SJSA1 (cell line): ENCODE results near the gene TMEM132D. TPM values are rescaled to one million over a fixed set of nuclear protein-coding genes. Genes with fewer than 3 reads are reported as not detected.

Source experiments
- DNase-seq, 2 experiments: peaks; one replicate each; pipeline ENCODE4 v3.0.0-alpha.2; 2015 to 2020; ENCODE audit warnings: low spot score in 2 of 2, low read depth in 1 of 2
- H3K27ac ChIP-seq: fragments of 250-450 bp; sonication (Bioruptor Pico); 2 replicates; pipeline ENCODE4 v1.5.1; 2020; ENCODE audit warnings: mild to moderate bottlenecking, moderate library complexity
- H3K27me3 ChIP-seq: fragments of 250-450 bp; sonication (Bioruptor Pico); replicated peaks from 2 replicates; pipeline ENCODE4 v1.5.1; 2020; ENCODE audit warnings: mild to moderate bottlenecking, moderate library complexity
- H3K36me3 ChIP-seq: fragments of 250-450 bp; sonication (Bioruptor Pico); 2 replicates; pipeline ENCODE4 v1.5.1; 2020; ENCODE audit warnings: mild to moderate bottlenecking
- H3K4me1 ChIP-seq: fragments of 250-450 bp; sonication (Bioruptor Pico); replicated peaks from 2 replicates; pipeline ENCODE4 v1.6.1; 2021; ENCODE audit warnings: mild to moderate bottlenecking
- H3K4me3 ChIP-seq: fragments of 250-450 bp; sonication (Bioruptor Pico); 2 replicates; pipeline ENCODE4 v1.5.1; 2020; ENCODE audit warnings: mild to moderate bottlenecking
- H3K9me3 ChIP-seq: fragments of 250-450 bp; sonication (Bioruptor Pico); replicated peaks from 2 replicates; pipeline ENCODE4 v1.5.1; 2020; ENCODE audit warnings: mild to moderate bottlenecking
- total RNA-seq: library from RNA; depleted of rRNA; stranded (reverse); fragments of >200 nt; shearing (Covaris generic); gene quantifications from 2 replicates; pipeline ENCODE4 v1.2.3, GENCODE V29; 2014

TMEM132D gene
- total RNA-seq, 1 experiment from 2014 or later = not detected

GRCh38 chr12:129589503-129589902 lies 314.3 kb downstream of the TMEM132D start:
- H3K4me1 ChIP-seq = no peaks in the 10 kb centered on the region
- DNase-seq = no peak
- H3K4me3 ChIP-seq = no peak overlapping the region
- H3K9me3 ChIP-seq = peaks cover 3% of the 10 kb centered on the region; the same call in 1 of the 2 replicates
- no peaks in the 10 kb centered on the region for H3K36me3 ChIP-seq
- no peaks in the 10 kb centered on the region for H3K27me3 ChIP-seq
- no peak overlapping the region for H3K27ac ChIP-seq

GRCh38 chr12:129588142-129588541 lies 315.7 kb downstream of the TMEM132D start:
- Histone ChIP-seq H3K4me1 (no peaks in the 10 kb centered on the region), H3K4me3 (no peak overlapping the region), H3K27ac (no peak overlapping the region)

GRCh38 chr12:129585296-129585695 lies 318.5 kb downstream of the TMEM132D start:
- no peak overlapping the region for H3K27ac ChIP-seq
- no peak overlapping the region for H3K4me3 ChIP-seq
- DNase-seq = no peak
- peaks cover 3% of the 10 kb centered on the region; the same call in 1 of the 2 replicates for H3K9me3 ChIP-seq
- H3K36me3 ChIP-seq = no peaks in the 10 kb centered on the region
- no peaks in the 10 kb centered on the region for H3K4me1 ChIP-seq
- H3K27me3 ChIP-seq = no peaks in the 10 kb centered on the region

More at GRCh38 chr12:129588142-129588541, 315.7 kb downstream of the TMEM132D start:
- no peaks in the 10 kb centered on the region for H3K36me3 ChIP-seq
- no peaks in the 10 kb centered on the region for H3K27me3 ChIP-seq
- no peak for DNase-seq
- H3K9me3 ChIP-seq = peaks cover 3% of the 10 kb centered on the region; the same call in 1 of the 2 replicates

DNA sequence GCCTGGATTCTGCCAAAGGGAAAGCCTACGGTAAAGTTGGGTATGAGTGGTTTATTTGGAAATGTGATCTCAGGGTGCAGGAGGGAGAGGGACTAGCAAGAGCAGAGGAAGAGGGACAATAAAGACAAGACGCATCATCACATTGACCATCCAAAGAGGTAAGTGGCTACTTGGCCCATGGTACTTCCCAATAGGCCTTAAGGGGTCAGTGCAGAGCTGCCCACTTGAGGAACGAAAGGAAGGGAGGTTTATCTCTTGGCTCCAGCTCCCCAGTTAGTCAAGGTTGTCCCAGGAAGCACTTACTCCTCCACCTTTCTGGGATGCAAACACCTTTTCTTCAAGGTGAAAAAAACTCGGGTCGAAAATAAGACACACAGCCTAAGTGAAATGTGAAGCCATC lies 323.9 kb downstream of the TMEM132D start:
- Histone ChIP-seq H3K4me3 (no peak overlapping the region), H3K9me3 (no peaks in the 10 kb centered on the region), H3K36me3 (no peaks in the 10 kb centered on the region), H3K27me3 (no peaks in the 10 kb centered on the region), H3K4me1 (no peaks in the 10 kb centered on the region), H3K27ac (no peak overlapping the region)
- DNase-seq = no peak

DNA sequence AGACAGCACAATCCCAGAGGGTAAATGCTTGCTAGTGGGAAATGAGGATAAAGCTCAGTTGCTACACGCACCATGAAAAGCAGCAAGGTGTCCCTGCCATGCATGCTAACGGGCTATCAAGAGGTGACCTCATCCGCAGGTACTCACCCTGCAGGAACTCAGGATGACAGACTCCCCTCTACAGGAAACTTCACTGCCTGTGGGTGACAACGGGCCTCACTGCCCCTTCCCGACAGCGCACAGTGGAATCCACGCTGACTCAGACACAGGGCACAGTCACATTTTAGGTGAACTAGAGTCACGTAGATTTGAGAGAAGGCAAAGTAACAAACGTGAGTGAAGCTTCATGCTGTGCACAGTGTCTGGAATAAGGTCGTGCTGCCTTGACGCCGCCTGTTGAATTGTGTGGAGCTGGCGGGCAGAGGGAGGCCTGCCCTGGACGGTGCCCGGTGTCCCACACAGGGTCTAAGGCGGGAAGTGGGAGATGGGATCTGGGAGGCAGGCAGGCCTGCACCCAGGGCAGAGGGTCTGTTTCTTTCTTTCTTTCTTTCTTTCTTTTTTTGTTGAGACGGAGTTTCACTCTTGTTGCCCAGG lies 331.8 kb downstream of the TMEM132D start:
- Histone ChIP-seq H3K9me3 (no peaks in the 10 kb centered on the region; the same call in 1 of the 2 replicates), H3K4me3 (no peak overlapping the region), H3K27me3 (no peaks in the 10 kb centered on the region), H3K36me3 (no peaks in the 10 kb centered on the region), H3K27ac (no peak overlapping the region), H3K4me1 (no peaks in the 10 kb centered on the region)
- DNase-seq = no peak

DNA sequence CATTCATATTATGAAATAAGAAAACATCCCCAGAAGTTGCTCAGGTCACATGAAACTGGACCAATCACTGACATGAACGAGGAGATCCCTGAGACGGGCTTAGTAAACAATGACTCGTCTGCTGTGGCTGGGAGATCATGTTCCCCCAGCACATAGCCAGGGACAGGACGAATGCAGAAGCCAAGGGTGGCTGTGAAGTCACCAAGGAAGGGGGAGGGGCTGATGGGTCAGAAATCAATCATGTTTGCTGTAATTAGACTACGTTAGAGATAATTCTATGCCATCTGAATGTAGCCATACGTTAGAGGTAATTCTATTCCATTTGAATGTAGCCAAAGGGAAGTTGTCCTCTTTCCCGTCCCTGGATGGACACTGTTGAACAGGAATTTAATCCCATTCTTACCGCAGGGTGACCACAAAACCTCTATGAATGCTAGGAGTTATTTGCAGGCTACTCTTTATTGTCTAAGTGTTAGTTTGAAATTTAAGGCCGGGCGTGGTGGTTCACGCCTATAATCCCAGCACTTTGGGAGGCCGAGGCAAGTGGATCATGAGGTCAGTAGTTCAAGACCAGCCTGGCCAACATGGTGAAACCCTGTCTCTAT lies 332.9 kb downstream of the TMEM132D start:
- DNase-seq = no peak
- H3K4me3 ChIP-seq = no peak overlapping the region
- H3K36me3 ChIP-seq = no peaks in the 10 kb centered on the region
- H3K4me1 ChIP-seq = no peaks in the 10 kb centered on the region
- no peaks in the 10 kb centered on the region for H3K27me3 ChIP-seq
- no peaks in the 10 kb centered on the region; the same call in 1 of the 2 replicates for H3K9me3 ChIP-seq
- H3K27ac ChIP-seq = no peak overlapping the region

DNA sequence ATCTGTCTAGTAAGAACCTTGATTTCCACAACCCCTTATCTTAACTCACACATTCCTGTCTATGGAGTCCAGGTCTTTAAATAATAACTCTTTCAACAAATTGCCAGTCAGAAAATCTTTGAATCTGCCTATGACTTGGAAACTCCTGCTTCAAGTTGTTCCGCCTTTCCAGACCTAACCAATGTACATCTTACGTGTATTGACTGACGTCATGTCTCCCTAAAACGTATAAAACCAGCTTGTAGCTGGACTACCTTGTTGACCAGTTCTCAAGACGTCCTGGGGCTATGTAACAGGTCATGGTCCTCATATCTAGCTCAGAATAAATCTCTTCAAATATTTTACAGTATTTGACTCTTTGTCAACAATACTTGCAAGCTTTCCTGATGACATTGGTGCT lies 337.0 kb downstream of the TMEM132D start:
- H3K4me3 ChIP-seq = no peak overlapping the region
- no peaks in the 10 kb centered on the region for H3K4me1 ChIP-seq
- no peaks in the 10 kb centered on the region for H3K36me3 ChIP-seq
- DNase-seq = no peak
- H3K27ac ChIP-seq = no peak overlapping the region
- H3K27me3 ChIP-seq = no peaks in the 10 kb centered on the region
- peaks cover 3% of the 10 kb centered on the region; the same call in 1 of the 2 replicates for H3K9me3 ChIP-seq

GRCh38 chr12:129564768-129565167 lies 339.1 kb downstream of the TMEM132D start:
- Histone ChIP-seq H3K4me3 (no peak overlapping the region), H3K4me1 (no peaks in the 10 kb centered on the region), H3K9me3 (peaks cover 3% of the 10 kb centered on the region; the same call in 1 of the 2 replicates), H3K27ac (no peak overlapping the region), H3K36me3 (no peaks in the 10 kb centered on the region), H3K27me3 (no peaks in the 10 kb centered on the region)
- DNase-seq = no peak

DNA sequence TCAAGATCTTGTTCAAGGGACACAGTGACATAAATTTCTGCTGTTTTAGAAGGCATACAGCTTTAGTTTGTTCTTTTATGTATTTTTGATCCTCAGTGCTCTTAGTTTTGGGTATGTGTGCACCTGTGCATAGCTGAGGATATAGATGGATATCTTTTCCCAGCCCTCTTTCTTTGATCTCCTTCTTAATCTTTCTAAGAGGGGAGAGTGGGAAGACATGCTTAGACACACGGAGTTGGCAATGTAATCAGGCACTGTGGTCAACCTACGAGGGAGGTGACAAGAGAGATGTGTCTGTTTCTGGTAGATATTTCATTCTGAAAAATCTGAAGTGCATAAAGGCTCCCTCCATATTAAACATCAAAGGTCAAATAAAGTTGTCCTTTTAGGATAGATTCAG lies 340.6 kb downstream of the TMEM132D start:
- Histone ChIP-seq H3K27ac (no peak overlapping the region), H3K9me3 (0 out of 2 replicates have a peak, but pooled peaks cover 3% of the 10 kb centered on the region), H3K4me3 (no peak overlapping the region), H3K27me3 (no peaks in the 10 kb centered on the region), H3K36me3 (no peaks in the 10 kb centered on the region), H3K4me1 (no peaks in the 10 kb centered on the region)
- DNase-seq = no peak

DNA sequence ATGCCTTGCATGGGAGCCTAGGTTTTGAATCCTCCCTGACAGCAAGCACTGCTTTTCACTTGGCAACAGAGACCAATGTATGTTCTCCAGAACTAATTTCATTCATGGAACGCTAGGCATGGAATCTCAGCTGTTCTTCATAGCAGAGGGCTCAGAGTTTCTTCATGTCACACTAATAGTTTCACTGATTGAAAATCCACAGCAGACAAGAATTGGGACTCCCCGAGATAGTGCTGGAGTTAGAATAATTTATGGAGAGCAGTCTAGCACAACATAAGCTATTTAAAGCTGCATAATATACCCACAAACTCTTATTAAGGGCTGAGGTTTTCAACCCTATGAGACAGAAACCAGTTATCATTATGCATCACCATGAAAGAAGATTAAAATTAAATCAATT lies 342.5 kb downstream of the TMEM132D start:
- H3K4me3 ChIP-seq = no peak overlapping the region
- no peaks in the 10 kb centered on the region for H3K36me3 ChIP-seq
- 0 out of 2 replicates have a peak, but pooled peaks cover 3% of the 10 kb centered on the region for H3K9me3 ChIP-seq
- H3K27me3 ChIP-seq = no peaks in the 10 kb centered on the region
- H3K27ac ChIP-seq = no peak overlapping the region
- H3K4me1 ChIP-seq = no peaks in the 10 kb centered on the region
- no peak for DNase-seq

DNA sequence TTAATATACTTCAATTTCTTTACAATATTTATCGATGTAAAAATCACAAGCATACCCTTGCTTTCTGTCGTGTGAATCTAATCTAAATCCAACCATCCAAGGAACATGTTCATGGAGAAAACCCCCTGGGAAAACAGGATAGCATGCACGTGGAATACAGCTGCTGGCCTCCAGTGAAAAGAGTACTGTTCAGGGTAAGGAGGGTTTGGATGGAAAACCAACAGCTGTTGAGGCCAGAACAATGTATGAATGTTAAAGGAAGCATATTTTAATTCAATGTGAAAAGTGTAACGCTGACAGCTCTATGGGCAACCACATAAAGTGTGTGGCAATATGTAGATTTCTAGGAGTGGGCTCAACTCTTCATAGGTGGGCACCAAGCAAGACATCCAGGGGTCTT lies 344.0 kb downstream of the TMEM132D start:
- H3K27me3 ChIP-seq = no peaks in the 10 kb centered on the region
- no peaks in the 10 kb centered on the region for H3K36me3 ChIP-seq
- DNase-seq = no peak
- no peaks in the 10 kb centered on the region for H3K4me1 ChIP-seq
- H3K4me3 ChIP-seq = no peak overlapping the region
- 0 out of 2 replicates have a peak, but pooled peaks cover 3% of the 10 kb centered on the region for H3K9me3 ChIP-seq
- H3K27ac ChIP-seq = no peak overlapping the region

- H3K36me3 ChIP-seq = no peaks in the 10 kb centered on the region
- no peak for DNase-seq
- H3K4me1 ChIP-seq = no peaks in the 10 kb centered on the region
- no peaks in the 10 kb centered on the region for H3K27me3 ChIP-seq
- H3K9me3 ChIP-seq = no peaks in the 10 kb centered on the region
- no peak overlapping the region for H3K27ac ChIP-seq
- H3K4me3 ChIP-seq = no peak overlapping the region
Observed at GRCh38 chr12:129558036-129558435, 345.8 kb downstream of the TMEM132D start.

- peaks cover 5% of the 10 kb centered on the region; the same call in 1 of the 2 replicates for H3K9me3 ChIP-seq
- H3K4me1 ChIP-seq = no peaks in the 10 kb centered on the region
- no peaks in the 10 kb centered on the region for H3K27me3 ChIP-seq
- no peak overlapping the region for H3K4me3 ChIP-seq
- H3K36me3 ChIP-seq = no peaks in the 10 kb centered on the region
- no peak overlapping the region for H3K27ac ChIP-seq
- DNase-seq = no peak
Observed at GRCh38 chr12:129556082-129556481, 347.7 kb downstream of the TMEM132D start.

DNA sequence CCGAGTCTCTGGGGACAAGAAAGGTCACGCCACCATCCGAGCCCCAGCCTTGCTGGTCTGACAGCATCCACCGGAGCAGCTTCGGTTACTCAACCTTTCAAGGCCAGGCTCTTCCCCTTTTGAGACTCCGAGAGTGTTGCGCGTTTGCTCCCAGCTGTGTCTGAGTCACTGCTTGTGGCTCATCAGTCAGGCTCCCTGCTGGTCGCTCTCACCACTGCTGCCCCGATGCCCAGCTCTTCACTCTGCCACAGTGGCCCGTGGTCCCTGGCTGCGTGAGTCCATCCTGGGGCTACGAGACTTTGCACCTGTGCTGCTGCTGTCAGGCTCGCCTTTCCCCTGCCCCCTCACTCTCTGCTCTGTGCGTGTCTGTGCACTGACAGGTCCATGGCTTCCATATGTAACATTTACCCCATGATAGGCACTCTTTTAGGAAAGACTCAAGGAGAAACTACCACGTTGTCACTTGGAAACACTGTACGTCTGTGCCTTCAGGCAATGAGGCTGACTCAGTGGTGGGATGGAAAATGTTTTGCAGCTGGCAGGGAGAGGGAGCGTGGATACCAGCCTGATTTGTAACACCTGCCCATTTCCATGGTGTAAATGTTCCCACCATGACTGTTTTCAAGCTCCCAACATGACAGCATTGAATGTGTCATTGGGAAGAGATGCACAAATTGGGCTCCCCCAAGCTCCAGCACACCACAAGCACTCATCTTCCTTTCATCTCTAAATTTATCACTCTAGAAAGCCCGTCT lies 350.7 kb downstream of the TMEM132D start:
- H3K4me3 ChIP-seq = no peak overlapping the region
- H3K27me3 ChIP-seq = no peaks in the 10 kb centered on the region
- H3K36me3 ChIP-seq = no peaks in the 10 kb centered on the region
- no peak overlapping the region for H3K27ac ChIP-seq
- no peaks in the 10 kb centered on the region for H3K4me1 ChIP-seq
- peaks cover 5% of the 10 kb centered on the region; the same call in 1 of the 2 replicates for H3K9me3 ChIP-seq
- DNase-seq = no peak
